ENCODE results near the gene PTTG2. TPM values are rescaled to one million over a fixed set of nuclear protein-coding genes. Genes with fewer than 3 reads are reported as not detected.

The PTTG2 gene
- total and polyA plus RNA-seq, 5 donors from 2014 or later = 2.0 TPM; not detected in 4

DNA sequence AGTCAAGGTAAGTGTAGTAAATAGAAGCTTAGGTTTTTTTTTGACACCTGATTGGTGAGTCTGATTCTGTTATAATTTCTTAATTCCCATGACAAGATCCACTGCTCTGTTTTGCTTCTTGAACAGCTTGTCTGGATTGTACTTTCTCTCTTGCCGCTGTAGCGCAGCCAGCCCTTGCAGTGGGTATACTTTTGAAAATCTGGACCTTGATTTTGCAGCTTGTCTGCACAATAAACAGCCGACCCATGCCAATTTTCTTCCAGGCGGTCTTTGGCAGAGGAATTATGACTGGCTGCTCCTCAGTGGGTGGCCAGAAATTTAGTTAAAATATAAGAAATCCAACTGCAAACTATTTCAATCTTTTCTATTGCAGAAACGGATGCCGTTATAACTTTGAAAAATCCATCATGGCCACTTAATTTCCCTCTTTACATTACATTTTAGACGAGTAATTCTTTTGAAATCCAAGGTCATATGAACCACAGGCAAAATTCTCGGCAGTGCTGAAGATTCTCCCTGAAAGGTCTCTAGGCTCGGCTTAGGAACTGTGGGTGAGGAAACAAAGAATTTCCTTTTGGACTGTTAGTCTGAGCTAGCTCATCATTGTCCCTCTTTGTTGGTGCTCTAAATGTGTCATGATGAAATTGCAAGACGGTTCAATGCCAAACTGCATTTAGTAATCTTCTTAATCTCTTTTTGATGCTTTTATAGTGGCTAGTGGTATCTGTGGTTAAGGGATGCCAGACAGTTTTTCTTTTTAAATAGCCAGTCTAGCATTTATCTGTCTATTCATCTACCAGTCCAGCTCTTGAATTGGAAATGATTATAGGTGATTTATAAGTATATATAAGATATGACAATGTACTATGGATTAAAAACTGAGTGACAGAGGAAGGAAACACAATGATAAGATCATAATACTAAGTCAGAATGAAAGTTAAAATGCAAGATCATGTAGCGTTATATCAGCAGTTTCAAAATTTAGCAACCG lies 31.5 kb upstream of the PTTG2 start:
- Histone ChIP-seq H3K4me1 (ENCODE audit: control insufficient read depth, insufficient read depth, low read length, poor library complexity, severe bottlenecking) (peaks cover 11% of the 10 kb centered on the region), H3K9me3 (ENCODE audit: control insufficient read depth in 2 of 2, low read length in 2 of 2) (no peaks in the 10 kb centered on the region), H3K36me3 (ENCODE audit: control insufficient read depth, insufficient read depth, low read length) (peaks cover 6% of the 10 kb centered on the region), H3K4me3 (ENCODE audit: low read depth, low read length) (peak overlapping the region; percentile 26), H3K27me3 (ENCODE audit: control insufficient read depth, insufficient read depth, low read length) (no peaks in the 10 kb centered on the region), H3K27ac (ENCODE audit: insufficient read depth, low read length, poor library complexity, severe bottlenecking) (no peak overlapping the region)
- Mint-ChIP-seq H3K4me3 (no peak overlapping the region), H3K4me1 (peaks cover 24 to 31% (median 28%) of the 10 kb centered on the region in 4 donors), H3K27me3 (no peaks in the 10 kb centered on the region), H3K36me3 (peaks cover 37% of the 10 kb centered on the region), H3K27ac (no peak overlapping the region), H3K9me3 (peaks cover 0 to 3% (median 0%) of the 10 kb centered on the region in 7 donors)
- ATAC-seq (ENCODE audit: low read depth in 2 of 2) = no peak
- peak in 2 of 3 donors; percentile 9 to 26 for DNase-seq

DNA sequence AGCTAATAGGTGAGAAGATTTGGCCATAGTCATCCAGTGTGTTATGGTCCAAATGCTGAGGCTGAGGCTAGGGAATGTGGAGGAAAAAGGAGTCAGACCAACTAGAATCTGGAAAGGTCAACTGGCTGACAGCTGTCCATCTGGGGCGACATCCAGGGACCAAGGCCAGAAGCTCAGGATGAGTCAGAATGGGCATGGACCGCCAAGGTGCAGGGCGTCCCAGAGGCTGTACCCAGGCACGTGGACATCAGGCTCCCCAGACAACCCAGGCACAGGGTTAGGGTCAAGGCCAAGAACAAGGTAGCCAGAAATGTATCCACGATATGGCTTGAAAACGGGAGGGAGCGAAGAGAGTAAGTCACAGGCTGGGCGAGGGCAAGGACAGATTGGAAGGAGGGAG lies 26.1 kb upstream of the PTTG2 start:
- Mint-ChIP-seq H3K9me3 (peaks cover 0 to 3% (median 0%) of the 10 kb centered on the region in 7 donors), H3K36me3 (peaks cover 39% of the 10 kb centered on the region), H3K27ac (no peak overlapping the region), H3K27me3 (no peaks in the 10 kb centered on the region), H3K4me3 (no peak overlapping the region), H3K4me1 (peaks cover 6 to 17% (median 14%) of the 10 kb centered on the region in 4 donors)
- ATAC-seq (ENCODE audit: low read depth in 2 of 2) = no peak
- Histone ChIP-seq H3K36me3 (ENCODE audit: control insufficient read depth, insufficient read depth, low read length) (peaks cover 8% of the 10 kb centered on the region), H3K27me3 (ENCODE audit: control insufficient read depth, insufficient read depth, low read length) (no peaks in the 10 kb centered on the region), H3K9me3 (ENCODE audit: control insufficient read depth in 2 of 2, low read length in 2 of 2) (no peaks in the 10 kb centered on the region), H3K4me3 (ENCODE audit: low read depth, low read length) (no peak overlapping the region), H3K27ac (ENCODE audit: insufficient read depth, low read length, poor library complexity, severe bottlenecking) (no peak overlapping the region), H3K4me1 (ENCODE audit: control insufficient read depth, insufficient read depth, low read length, poor library complexity, severe bottlenecking) (peaks cover 3% of the 10 kb centered on the region)
- DNase-seq = no peak

DNA sequence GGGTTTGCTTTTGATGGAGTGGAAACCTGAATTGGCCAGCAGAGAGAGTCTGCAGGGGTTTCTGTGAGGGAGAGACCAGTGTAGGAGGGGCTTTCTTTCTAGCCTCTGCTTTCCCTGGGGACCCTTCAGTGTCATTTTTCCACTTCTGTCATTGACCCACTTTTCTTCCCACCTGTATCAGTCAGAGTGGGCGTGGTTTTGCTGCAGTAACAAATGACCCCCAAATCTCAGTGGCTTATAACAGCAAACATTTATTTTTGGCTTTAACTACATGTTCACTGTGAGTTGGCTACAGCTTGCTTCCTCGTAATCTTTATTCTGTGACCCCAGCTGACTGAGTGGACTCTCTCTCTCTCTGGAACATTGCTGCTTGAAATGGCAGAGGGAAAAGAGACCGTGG lies 25.6 kb upstream of the PTTG2 start:
- no peaks in the 10 kb centered on the region for H3K27me3 Mint-ChIP-seq
- peaks cover 36% of the 10 kb centered on the region for H3K36me3 Mint-ChIP-seq
- DNase-seq = no peak
- Histone ChIP-seq H3K9me3 (ENCODE audit: control insufficient read depth in 2 of 2, low read length in 2 of 2) (no peaks in the 10 kb centered on the region), H3K27ac (ENCODE audit: insufficient read depth, low read length, poor library complexity, severe bottlenecking) (no peak overlapping the region), H3K4me1 (ENCODE audit: control insufficient read depth, insufficient read depth, low read length, poor library complexity, severe bottlenecking) (no peaks in the 10 kb centered on the region), H3K4me3 (ENCODE audit: low read depth, low read length) (no peak overlapping the region), H3K27me3 (ENCODE audit: control insufficient read depth, insufficient read depth, low read length) (no peaks in the 10 kb centered on the region), H3K36me3 (ENCODE audit: control insufficient read depth, insufficient read depth, low read length) (peaks cover 8% of the 10 kb centered on the region)
- no peak overlapping the region for H3K4me3 Mint-ChIP-seq
- no peak for ATAC-seq (ENCODE audit: low read depth in 2 of 2)
- H3K9me3 Mint-ChIP-seq = peaks cover 0 to 4% (median 0%) of the 10 kb centered on the region in 7 donors
- H3K27ac Mint-ChIP-seq = peak overlapping the region in 1 of 3 donors; percentile 81
- peaks cover under 1 to 13% (median 9%) of the 10 kb centered on the region in 4 donors for H3K4me1 Mint-ChIP-seq

DNA sequence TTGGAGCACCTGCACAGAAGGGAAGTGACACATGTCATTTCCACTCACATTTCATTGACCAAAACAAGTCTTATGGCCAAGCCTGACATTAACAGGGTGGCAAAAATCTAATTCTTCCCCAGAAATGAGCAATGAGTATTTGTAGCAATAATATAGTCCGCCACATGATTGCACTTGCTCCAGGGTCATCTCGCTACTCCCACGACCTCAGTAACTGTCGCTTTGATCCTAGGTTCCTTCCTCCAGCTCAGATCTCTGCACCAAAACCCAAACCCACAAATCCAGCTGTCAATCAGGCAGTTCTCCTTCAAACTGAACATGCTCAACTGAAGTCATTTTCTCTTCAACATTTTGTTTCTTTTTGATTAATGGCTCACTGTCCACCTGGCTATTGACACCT lies 25.2 kb upstream of the PTTG2 start:
- no peaks in the 10 kb centered on the region for H3K27me3 ChIP-seq (ENCODE audit: control insufficient read depth, insufficient read depth, low read length)
- Mint-ChIP-seq H3K9me3 (peaks cover 0 to 4% (median 0%) of the 10 kb centered on the region in 7 donors), H3K36me3 (peaks cover 32% of the 10 kb centered on the region), H3K4me3 (no peak overlapping the region), H3K27me3 (no peaks in the 10 kb centered on the region), H3K4me1 (peaks cover 0 to 10% (median 6%) of the 10 kb centered on the region in 4 donors), H3K27ac (no peak overlapping the region)
- H3K36me3 ChIP-seq (ENCODE audit: control insufficient read depth, insufficient read depth, low read length) = peaks cover 8% of the 10 kb centered on the region
- no peaks in the 10 kb centered on the region for H3K9me3 ChIP-seq (ENCODE audit: control insufficient read depth in 2 of 2, low read length in 2 of 2)
- no peak overlapping the region for H3K4me3 ChIP-seq (ENCODE audit: low read depth, low read length)
- no peak for ATAC-seq (ENCODE audit: low read depth in 2 of 2)
- DNase-seq = no peak
- H3K27ac ChIP-seq (ENCODE audit: insufficient read depth, low read length, poor library complexity, severe bottlenecking) = no peak overlapping the region
- no peaks in the 10 kb centered on the region for H3K4me1 ChIP-seq (ENCODE audit: control insufficient read depth, insufficient read depth, low read length, poor library complexity, severe bottlenecking)

DNA sequence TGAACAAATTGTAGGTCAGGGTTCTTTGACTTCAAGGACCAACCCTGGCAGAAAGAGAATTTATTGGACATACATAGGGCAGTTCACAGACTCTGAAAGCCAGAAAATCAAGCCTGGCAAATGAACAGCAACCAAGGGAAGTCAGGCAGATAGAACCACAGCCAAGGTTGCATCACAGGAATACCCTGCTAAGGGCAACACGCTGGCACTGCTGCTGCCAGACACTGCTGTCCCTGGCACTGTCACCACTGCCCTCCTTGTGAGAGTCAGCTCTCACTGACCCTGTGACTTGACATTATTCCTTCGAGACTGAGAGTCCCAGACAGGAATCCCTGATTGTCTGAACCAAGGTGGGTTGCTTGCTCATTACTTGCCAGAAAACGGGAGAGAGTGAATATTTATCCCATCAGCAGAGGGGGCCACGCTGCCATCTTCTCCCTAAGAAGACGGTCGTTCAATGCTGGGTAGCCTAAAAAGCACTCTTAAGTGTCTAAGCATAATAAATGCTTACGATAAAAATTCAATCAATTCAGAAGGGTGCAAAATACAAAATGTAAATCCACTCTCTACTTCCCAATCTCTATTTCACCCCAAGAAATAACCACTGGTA lies 23.2 kb upstream of the PTTG2 start:
- Histone ChIP-seq H3K4me1 (ENCODE audit: control insufficient read depth, insufficient read depth, low read length, poor library complexity, severe bottlenecking) (no peaks in the 10 kb centered on the region), H3K4me3 (ENCODE audit: low read depth, low read length) (no peak overlapping the region), H3K27ac (ENCODE audit: insufficient read depth, low read length, poor library complexity, severe bottlenecking) (no peak overlapping the region), H3K36me3 (ENCODE audit: control insufficient read depth, insufficient read depth, low read length) (peaks cover 8% of the 10 kb centered on the region), H3K9me3 (ENCODE audit: control insufficient read depth in 2 of 2, low read length in 2 of 2) (no peaks in the 10 kb centered on the region), H3K27me3 (ENCODE audit: control insufficient read depth, insufficient read depth, low read length) (no peaks in the 10 kb centered on the region)
- Mint-ChIP-seq H3K4me3 (no peak overlapping the region), H3K27ac (no peak overlapping the region), H3K9me3 (peaks cover 0 to 4% (median 0%) of the 10 kb centered on the region in 7 donors), H3K27me3 (no peaks in the 10 kb centered on the region), H3K4me1 (peaks cover 0 to 19% (median 9%) of the 10 kb centered on the region in 4 donors), H3K36me3 (peaks cover 27% of the 10 kb centered on the region)
- no peak for DNase-seq
- no peak for ATAC-seq (ENCODE audit: low read depth in 2 of 2)

DNA sequence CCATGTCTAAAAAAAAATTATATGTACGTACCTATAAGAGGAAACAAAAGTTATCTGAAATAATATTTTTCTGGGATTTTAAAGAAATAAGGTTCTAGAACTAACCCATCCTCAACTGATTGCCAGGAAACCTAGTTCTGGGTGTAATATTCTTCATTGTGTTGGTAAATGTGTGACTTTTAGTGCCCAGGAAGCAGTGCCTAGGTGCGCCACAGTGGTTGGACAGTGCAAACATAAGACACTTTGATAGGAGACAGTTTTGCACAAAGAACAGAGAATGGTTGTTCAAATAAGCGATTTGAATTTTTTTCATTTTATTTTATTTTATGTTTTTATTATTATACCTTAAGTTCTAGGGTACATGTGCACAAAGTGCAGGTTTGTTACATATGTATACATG lies 22.0 kb upstream of the PTTG2 start:
- H3K4me3 Mint-ChIP-seq = peak overlapping the region in 1 of 4 donors; percentile 5
- H3K4me1 Mint-ChIP-seq = peaks cover under 1 to 25% (median 11%) of the 10 kb centered on the region in 4 donors
- no peaks in the 10 kb centered on the region for H3K9me3 ChIP-seq (ENCODE audit: control insufficient read depth in 2 of 2, low read length in 2 of 2)
- DNase-seq = no peak
- H3K4me1 ChIP-seq (ENCODE audit: control insufficient read depth, insufficient read depth, low read length, poor library complexity, severe bottlenecking) = no peaks in the 10 kb centered on the region
- no peaks in the 10 kb centered on the region for H3K27me3 Mint-ChIP-seq
- peaks cover 0 to 4% (median 3%) of the 10 kb centered on the region in 7 donors for H3K9me3 Mint-ChIP-seq
- no peak overlapping the region for H3K4me3 ChIP-seq (ENCODE audit: low read depth, low read length)
- peaks cover 8% of the 10 kb centered on the region for H3K36me3 ChIP-seq (ENCODE audit: control insufficient read depth, insufficient read depth, low read length)
- no peak for ATAC-seq (ENCODE audit: low read depth in 2 of 2)
- H3K27ac Mint-ChIP-seq = peak overlapping the region in 1 of 3 donors; percentile 67
- H3K36me3 Mint-ChIP-seq = peaks cover 24% of the 10 kb centered on the region
- no peaks in the 10 kb centered on the region for H3K27me3 ChIP-seq (ENCODE audit: control insufficient read depth, insufficient read depth, low read length)
- H3K27ac ChIP-seq (ENCODE audit: insufficient read depth, low read length, poor library complexity, severe bottlenecking) = no peak overlapping the region

DNA sequence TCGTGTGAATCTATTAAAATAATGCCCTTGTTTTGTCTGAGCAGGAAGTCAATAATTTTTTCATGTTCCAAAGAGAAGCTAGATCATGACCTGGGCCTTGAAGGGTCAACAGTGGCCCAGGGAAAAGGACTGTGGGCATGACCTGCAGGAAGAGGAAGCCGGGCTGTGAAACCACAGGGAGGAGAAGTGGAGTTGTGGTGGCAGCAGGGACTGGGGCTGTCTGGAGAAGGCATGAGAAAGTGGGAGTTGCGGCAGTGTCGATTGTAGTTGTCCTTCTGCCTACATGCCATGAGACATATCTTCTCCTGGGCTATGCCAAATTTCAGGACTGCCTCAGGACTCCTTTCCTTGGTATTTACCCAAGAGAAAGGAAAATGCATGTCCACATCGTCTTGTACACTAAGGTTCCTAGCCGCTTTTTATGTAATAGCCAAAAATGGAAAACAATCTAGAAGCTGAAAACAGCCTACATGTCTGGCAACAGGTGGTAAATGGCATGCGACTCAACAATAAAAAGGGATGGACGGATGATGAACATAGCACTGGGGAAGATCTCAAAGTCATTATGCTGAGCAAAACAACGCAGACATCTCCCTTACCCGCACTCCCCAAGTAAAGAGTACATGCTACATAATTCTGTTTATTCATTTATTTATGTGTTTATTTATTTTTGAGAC lies 13.6 kb upstream of the PTTG2 start:
- ATAC-seq (ENCODE audit: low read depth in 2 of 2) (no peak), DNase-seq (no peak)
- H3K9me3 ChIP-seq (ENCODE audit: control insufficient read depth in 2 of 2, low read length in 2 of 2) = no peaks in the 10 kb centered on the region
- Mint-ChIP-seq H3K36me3 (peaks cover 25% of the 10 kb centered on the region), H3K4me1 (peaks cover 13 to 32% (median 21%) of the 10 kb centered on the region in 4 donors), H3K27me3 (no peaks in the 10 kb centered on the region), H3K27ac (no peak overlapping the region), H3K4me3 (no peak overlapping the region), H3K9me3 (peaks cover 0 to 5% (median 0%) of the 10 kb centered on the region in 7 donors)
- H3K4me1 ChIP-seq (ENCODE audit: control insufficient read depth, insufficient read depth, low read length, poor library complexity, severe bottlenecking) = peaks cover 3% of the 10 kb centered on the region
- no peak overlapping the region for H3K27ac ChIP-seq (ENCODE audit: insufficient read depth, low read length, poor library complexity, severe bottlenecking)
- H3K27me3 ChIP-seq (ENCODE audit: control insufficient read depth, insufficient read depth, low read length) = no peaks in the 10 kb centered on the region
- H3K4me3 ChIP-seq (ENCODE audit: low read depth, low read length) = no peak overlapping the region
- no peaks in the 10 kb centered on the region for H3K36me3 ChIP-seq (ENCODE audit: control insufficient read depth, insufficient read depth, low read length)
